Type B pancreatic cell (in vitro differentiated cells): Measurements from ENCODE around the gene MAPRE2. TPM values are rescaled to one million over a fixed set of nuclear protein-coding genes. Genes with fewer than 3 reads are reported as not detected.

Experiments used
- DNase-seq: peaks from one replicate; pipeline ENCODE4 v3.0.0; 2021; ENCODE audit warnings: mixed read lengths; ENCODE audit not compliant: unreplicated experiment; ENCODE audit errors: extremely low spot score
- H3K27ac Mint-ChIP-seq: 2 replicates; pipeline ENCODE4 v1.8.0; 2021; ENCODE audit warnings: mild to moderate bottlenecking, mixed read lengths
- H3K27me3 Mint-ChIP-seq: 2 replicates; pipeline ENCODE4 v1.8.0; 2021; ENCODE audit warnings: mixed read lengths
- H3K36me3 Mint-ChIP-seq: 2 replicates; pipeline ENCODE4 v1.8.0; 2021; ENCODE audit warnings: mixed read lengths
- H3K4me1 Mint-ChIP-seq: one replicate; pipeline ENCODE4 v1.8.0; 2021; ENCODE audit warnings: mixed read lengths; ENCODE audit not compliant: unreplicated experiment
- H3K4me3 Mint-ChIP-seq: 2 replicates; pipeline ENCODE4 v1.8.0; 2021; ENCODE audit warnings: mild to moderate bottlenecking, mixed read lengths
- H3K9me3 Mint-ChIP-seq: 2 replicates; pipeline ENCODE4 v1.8.0; 2021; ENCODE audit warnings: mixed read lengths
- total RNA-seq: library from RNA; stranded (reverse); gene quantifications from 2 replicates; pipeline ENCODE4 v1.2.1, GENCODE V29; 2021; ENCODE audit warnings: low replicate concordance
- TF ChIP-seq, protein P1 (sequence below): fragments of 200-600 bp; sonication (generic); conservative IDR thresholded peaks from 2 replicates; pipeline ENCODE4 v1.5.0; 2021; ENCODE audit warnings: antibody characterized with exemption, mild to moderate bottlenecking

MAPRE2 gene
- total RNA-seq, 1 donor from 2014 or later = 28.0 TPM

DNA sequence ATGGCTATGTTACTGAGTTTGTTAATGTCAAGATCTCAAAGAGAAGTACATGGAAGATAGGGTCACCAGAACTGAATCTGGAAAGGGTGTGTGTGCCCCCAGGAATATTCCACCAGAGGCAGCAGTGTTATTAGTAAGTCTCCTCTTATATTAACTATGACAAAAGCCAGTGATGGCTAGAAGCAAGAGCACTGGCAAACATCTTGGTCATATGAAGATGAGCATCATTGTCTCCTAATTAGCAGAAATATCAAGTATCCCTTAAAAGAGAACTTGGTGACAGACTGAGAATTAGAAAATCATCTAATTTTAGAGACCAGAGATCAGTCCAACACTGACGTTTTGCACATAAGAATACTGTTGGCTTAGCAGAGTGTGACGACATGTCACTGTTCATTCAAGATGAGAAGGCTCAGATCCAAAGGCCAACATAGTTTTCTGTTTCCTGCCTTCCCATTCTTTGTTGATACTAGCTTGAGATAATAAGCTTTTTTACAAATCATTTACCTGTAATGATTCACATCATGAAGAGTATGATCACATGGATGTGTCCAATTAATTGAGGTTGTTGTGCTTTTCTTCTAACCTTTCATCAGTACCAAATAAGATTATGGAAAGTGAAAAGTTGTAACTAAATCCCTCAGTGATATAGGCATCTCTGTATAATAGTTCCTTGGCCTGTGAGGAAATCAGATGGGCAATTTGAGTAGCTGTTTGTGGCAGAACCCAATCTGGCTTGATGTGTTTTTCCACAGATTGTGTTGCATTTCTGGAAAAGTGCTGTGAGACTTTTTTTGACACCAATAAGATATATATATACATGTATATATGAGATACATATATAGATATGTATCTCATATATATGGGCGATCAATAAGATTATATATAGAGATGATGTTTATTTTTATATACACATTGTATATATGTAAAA, 44.5 kb downstream of the MAPRE2 start:
- peaks cover 8% of the 10 kb centered on the region for H3K36me3 Mint-ChIP-seq
- TF ChIP-seq, protein P1, sequence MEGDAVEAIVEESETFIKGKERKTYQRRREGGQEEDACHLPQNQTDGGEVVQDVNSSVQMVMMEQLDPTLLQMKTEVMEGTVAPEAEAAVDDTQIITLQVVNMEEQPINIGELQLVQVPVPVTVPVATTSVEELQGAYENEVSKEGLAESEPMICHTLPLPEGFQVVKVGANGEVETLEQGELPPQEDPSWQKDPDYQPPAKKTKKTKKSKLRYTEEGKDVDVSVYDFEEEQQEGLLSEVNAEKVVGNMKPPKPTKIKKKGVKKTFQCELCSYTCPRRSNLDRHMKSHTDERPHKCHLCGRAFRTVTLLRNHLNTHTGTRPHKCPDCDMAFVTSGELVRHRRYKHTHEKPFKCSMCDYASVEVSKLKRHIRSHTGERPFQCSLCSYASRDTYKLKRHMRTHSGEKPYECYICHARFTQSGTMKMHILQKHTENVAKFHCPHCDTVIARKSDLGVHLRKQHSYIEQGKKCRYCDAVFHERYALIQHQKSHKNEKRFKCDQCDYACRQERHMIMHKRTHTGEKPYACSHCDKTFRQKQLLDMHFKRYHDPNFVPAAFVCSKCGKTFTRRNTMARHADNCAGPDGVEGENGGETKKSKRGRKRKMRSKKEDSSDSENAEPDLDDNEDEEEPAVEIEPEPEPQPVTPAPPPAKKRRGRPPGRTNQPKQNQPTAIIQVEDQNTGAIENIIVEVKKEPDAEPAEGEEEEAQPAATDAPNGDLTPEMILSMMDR = no peak
- peaks cover 4% of the 10 kb centered on the region for H3K9me3 Mint-ChIP-seq
- H3K27me3 Mint-ChIP-seq = no peaks in the 10 kb centered on the region
- DNase-seq = no peak
- no peak overlapping the region for H3K27ac Mint-ChIP-seq
- H3K4me3 Mint-ChIP-seq = no peak overlapping the region
- peaks cover 5% of the 10 kb centered on the region for H3K4me1 Mint-ChIP-seq

DNA sequence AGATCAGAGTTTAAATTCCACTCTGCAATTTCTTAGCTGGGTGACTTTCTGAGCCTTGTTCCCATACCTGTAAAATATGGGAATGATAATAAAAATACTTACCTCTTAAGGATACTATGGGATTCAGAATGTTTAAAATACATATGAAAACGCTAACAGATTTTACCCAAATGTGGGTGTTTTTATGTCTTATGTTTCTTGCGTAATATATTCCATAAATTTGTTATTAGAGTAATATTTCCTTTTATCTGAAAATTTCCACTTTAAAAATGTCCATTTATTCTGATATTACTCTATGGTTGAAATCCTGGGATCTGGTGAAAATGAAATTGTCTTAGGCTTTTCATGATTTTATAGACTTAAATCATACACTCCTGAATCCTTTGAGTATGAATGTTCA, 45.5 kb downstream of the MAPRE2 start:
- H3K27me3 Mint-ChIP-seq = no peaks in the 10 kb centered on the region
- H3K9me3 Mint-ChIP-seq = peaks cover 4% of the 10 kb centered on the region
- H3K4me1 Mint-ChIP-seq = peaks cover 5% of the 10 kb centered on the region
- TF ChIP-seq, protein P1 = no peak
- H3K27ac Mint-ChIP-seq = no peak overlapping the region
- H3K36me3 Mint-ChIP-seq = peaks cover 8% of the 10 kb centered on the region
- no peak for DNase-seq
- no peak overlapping the region for H3K4me3 Mint-ChIP-seq

DNA sequence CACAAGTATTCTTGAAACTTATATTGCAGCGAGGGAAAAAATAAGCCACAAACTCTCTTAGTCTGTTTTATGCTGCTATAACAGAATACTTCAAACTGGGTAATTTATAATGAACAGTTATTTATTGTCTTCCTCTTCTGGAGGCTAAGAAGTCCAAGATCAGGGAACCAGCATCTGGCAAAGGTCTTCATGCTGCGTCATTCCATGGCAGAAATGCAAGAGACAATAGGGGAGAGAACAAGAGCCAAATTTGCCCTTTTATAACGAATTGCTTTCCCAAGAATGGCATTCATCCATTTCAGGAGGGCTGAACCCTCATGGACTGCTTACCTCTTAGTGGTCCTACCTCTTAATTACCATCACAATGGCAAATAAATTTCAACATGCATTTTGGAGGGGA, 46.5 kb downstream of the MAPRE2 start:
- Mint-ChIP-seq H3K9me3 (no peaks in the 10 kb centered on the region), H3K36me3 (peaks cover 4% of the 10 kb centered on the region), H3K27ac (no peak overlapping the region), H3K4me3 (no peak overlapping the region), H3K4me1 (peaks cover 5% of the 10 kb centered on the region), H3K27me3 (no peaks in the 10 kb centered on the region)
- no peak for DNase-seq
- TF ChIP-seq, protein P1 = no peak

DNA sequence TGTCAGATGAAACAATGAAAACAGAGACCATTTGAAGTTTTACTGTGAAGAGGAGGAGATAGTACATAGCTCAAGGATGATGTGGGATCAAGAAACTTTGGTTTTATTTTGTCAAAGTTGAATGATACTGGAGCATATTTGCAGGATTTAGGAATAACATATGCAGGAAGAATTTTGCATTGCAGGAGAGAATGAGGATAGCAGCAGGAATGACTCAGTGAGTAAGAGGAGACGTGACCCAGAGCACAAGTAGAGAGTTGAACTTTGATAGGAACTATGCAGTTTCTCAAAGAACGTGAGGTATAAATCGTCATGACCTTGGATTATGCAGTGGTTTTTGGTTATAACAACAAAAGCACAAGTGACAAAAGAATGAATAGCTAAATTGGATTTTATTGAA, 47.7 kb downstream of the MAPRE2 start:
- peaks cover 4% of the 10 kb centered on the region for H3K36me3 Mint-ChIP-seq
- TF ChIP-seq, protein P1 = no peak

DNA sequence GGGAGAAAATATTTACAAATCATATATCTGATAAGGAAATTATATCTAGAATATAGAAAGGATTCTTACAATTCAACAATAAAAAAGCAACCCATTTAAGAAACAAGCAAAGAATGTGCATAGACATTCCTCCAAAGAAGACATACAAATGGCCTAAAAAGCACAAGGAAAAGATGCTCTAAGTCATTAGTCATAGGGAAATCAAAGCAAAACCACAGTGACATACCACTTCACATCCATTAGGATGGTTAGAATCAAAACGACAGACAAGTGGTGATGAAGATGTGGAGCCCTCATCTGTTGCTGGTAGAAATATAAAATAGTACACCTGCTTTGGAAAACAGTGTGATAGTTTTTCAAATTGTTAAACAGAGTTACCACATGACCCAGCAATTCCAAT, 48.2 kb downstream of the MAPRE2 start:
- TF ChIP-seq, protein P1 = no peak
- Mint-ChIP-seq H3K9me3 (no peaks in the 10 kb centered on the region), H3K4me3 (no peak overlapping the region), H3K27me3 (no peaks in the 10 kb centered on the region), H3K27ac (no peak overlapping the region), H3K36me3 (peaks cover 4% of the 10 kb centered on the region), H3K4me1 (peaks cover 4% of the 10 kb centered on the region)
- no peak for DNase-seq

More for the DNA sequence above, 47.7 kb downstream of the MAPRE2 start:
- Mint-ChIP-seq H3K27me3 (no peaks in the 10 kb centered on the region), H3K4me1 (peaks cover 5% of the 10 kb centered on the region), H3K27ac (no peak overlapping the region), H3K4me3 (no peak overlapping the region), H3K9me3 (no peaks in the 10 kb centered on the region)
- no peak for DNase-seq
